SK-N-MC (cell line): ENCODE results near the gene OPCML.

Source experiments
- EZH2 ChIP-seq: fragments of 200-600 bp; sonication (generic); IDR thresholded peaks from one replicate; pipeline ENCODE4 v1.6.1; 2017; ENCODE audit warnings: antibody characterized with exemption
- FOXP2 ChIP-seq: optimal IDR thresholded peaks from 2 replicates; pipeline ENCODE3; 2011; ENCODE audit warnings: mild to moderate bottlenecking, moderate library complexity; ENCODE audit not compliant: insufficient read depth; ENCODE audit errors: extremely low read length, control extremely low read depth
- POLR2AphosphoS5 ChIP-seq: IDR thresholded peaks from 2 replicates; pipeline ENCODE4 v1.6.1; 2012; ENCODE audit warnings: mild to moderate bottlenecking, low read depth, low read length, borderline replicate concordance

GRCh38 chr11:132447761-132448160, 1084.5 kb downstream of the OPCML start:
- no peak for TF ChIP-seq EZH2
- no peak for TF ChIP-seq POLR2AphosphoS5
- no peak for TF ChIP-seq FOXP2
